HG03280 (cell line): ENCODE data around the gene ZBTB38.
A peak's percentile ranks its signal among the peaks of the same experiment; 100 is the strongest.

Experiments used
- ATAC-seq: cut with Tn5 transposase; IDR thresholded peaks from one replicate; pipeline ENCODE4 v1.9.1; 2021; ENCODE audit warnings: mild to moderate bottlenecking, moderate library complexity; ENCODE audit not compliant: unreplicated experiment

The ZBTB38 gene

GRCh38 chr3:141368062-141368924 lies at the start of gene ZBTB38:
Gene ZBTB38 (plus strand): TSS chr3:141368504. CDS start chr3:141442389, 73,885 bp downstream.
- no peak for ATAC-seq

GRCh38 chr3:141320399-141321108 lies 47.8 kb upstream of the ZBTB38 start:
- no peak for ATAC-seq

- ATAC-seq: no peak
These were observed 47.2 kb upstream of the ZBTB38 start for GRCh38 chr3:141321109-141321497.

- no peak for ATAC-seq
These were observed 44.2 kb upstream of the ZBTB38 start for GRCh38 chr3:141323936-141324704.

GRCh38 chr3:141326123-141326522 lies 42.2 kb upstream of the ZBTB38 start:
- no peak for ATAC-seq

GRCh38 chr3:141326626-141327025 lies 41.7 kb upstream of the ZBTB38 start:
- no peak for ATAC-seq

GRCh38 chr3:141328286-141329166 lies 39.8 kb upstream of the ZBTB38 start:
- ATAC-seq: no peak

GRCh38 chr3:141330235-141330634 lies 38.1 kb upstream of the ZBTB38 start:
- no peak for ATAC-seq

- ATAC-seq: no peak
These were observed 37.5 kb upstream of the ZBTB38 start for GRCh38 chr3:141330718-141331376.

- ATAC-seq: no peak
These were observed 36.7 kb upstream of the ZBTB38 start for GRCh38 chr3:141331377-141332318.

- no peak for ATAC-seq
These were observed 35.9 kb upstream of the ZBTB38 start for GRCh38 chr3:141332416-141332815.

GRCh38 chr3:141333836-141334626 lies 34.3 kb upstream of the ZBTB38 start:
- ATAC-seq: no peak

GRCh38 chr3:141334627-141335250 lies 33.6 kb upstream of the ZBTB38 start:
- no peak for ATAC-seq

- no peak for ATAC-seq
These were observed 32.7 kb upstream of the ZBTB38 start for GRCh38 chr3:141335531-141336061.

- peak; percentile 90 for ATAC-seq
These were observed 31.4 kb upstream of the ZBTB38 start for GRCh38 chr3:141336672-141337522.

GRCh38 chr3:141337523-141337854 lies 30.8 kb upstream of the ZBTB38 start:
- ATAC-seq: no peak
